HEK293T (cell line): ENCODE measurements around the gene TTC7B.

Source experiments
- FOXK2 ChIP-seq: fragments of 450-650 bp; IDR thresholded peaks from 2 replicates; pipeline ENCODE4 v1.6.1; 2016; ENCODE audit warnings: mild to moderate bottlenecking
- FOXM1 ChIP-seq: fragments of 450-650 bp; IDR thresholded peaks from 2 replicates; pipeline ENCODE4 v1.6.1; 2017; ENCODE audit warnings: mild to moderate bottlenecking, borderline replicate concordance

DNA sequence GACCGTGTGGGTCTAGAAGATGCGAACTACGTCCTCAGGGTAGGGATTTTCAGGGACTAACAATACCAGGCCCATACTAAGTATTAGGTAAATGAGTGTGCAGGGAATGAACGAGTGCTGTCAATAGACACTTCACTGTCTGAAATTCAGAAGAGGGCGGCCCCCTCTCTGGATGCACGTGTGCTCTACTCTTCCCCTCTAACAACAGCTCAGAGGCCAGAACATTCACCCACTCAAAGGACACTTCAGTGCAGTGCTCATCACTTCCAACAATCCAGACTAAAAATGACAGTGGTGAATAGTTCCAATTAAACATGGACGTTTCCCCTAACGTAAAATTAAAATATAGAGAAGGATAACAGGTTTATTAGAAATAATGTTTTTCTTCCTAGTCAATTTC lies 219.5 kb downstream of the TTC7B start:
- TF ChIP-seq FOXK2: no peak
- TF ChIP-seq FOXM1: no peak
